Measurements from ENCODE around the gene STOML1.

The STOML1 gene

DNA sequence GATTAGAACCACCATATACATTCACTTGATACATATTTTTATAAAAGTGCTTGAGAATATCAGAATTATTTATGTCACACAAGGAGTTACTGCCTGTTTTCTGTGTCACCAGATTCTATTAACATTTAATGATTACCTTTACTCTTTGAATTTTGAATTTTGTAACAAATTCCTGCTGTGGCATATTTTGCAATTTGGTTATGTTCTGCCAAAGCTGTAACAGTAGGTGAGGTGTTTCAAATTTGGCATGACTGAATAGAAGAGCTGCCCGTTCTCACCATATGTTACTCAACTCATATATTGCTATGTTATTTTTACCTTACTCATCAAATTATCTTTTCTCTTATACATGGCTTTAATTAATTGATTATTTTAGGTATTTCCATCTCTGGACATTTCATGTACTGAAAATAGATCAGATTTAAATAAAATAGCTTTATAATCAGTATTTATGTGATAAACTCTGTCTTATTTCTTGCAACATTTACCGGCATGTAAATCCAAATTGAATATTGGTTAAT, 21.3 kb upstream of the STOML1 start:
- no peak for DNase-seq

GRCh38 chr15:74011610-74012009, 19.5 kb upstream of the STOML1 start:
- no peak for DNase-seq

DNA sequence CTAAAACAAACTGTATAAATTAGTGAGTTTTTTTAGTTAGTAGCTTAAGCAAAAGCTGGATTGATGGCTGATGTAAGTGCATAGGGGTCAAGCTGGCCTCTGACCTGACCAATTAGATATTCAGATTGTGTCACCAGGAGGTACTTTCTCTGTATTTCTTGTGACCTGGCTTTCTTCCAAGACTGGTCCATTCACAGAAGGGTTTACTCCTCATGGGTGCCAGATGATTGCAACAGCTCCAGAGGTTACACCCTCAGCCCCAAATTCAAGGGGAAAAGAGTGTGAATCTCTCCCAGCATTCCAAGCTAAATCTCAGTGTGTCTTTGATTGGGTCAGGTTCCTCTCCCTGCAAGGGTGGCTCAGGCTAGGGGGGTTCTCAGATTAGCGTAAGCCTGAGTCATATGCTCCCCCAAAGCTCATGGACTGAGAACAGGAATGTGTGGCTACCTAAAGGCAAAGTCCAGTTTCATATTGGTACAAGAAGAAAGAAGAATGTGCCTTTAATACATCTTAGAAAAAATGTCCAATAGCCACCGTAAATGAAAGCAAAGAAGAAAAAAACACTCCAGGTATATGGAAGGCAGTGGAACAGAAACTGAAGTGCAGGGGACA, 18.9 kb upstream of the STOML1 start:
- DNase-seq, result peak; percentile 41

DNA sequence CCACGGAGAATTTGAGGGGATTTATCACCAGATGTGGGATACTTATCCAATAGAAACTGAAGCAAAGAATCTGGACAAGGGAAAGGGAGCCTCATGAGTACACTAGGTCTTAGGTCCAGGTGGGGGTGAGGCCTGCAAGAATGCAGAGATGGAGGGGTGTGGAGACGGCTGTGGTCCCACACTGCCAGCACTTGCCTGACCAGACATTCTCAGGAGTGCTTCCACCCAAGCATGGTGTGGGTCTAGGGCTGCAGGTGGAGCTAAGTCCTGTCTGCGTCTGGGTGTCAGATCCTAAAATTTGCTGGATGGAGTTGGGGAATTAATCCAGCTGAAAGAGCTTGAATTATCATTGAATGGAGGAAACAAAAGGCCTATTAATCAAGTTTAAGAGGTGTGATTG, 16.8 kb upstream of the STOML1 start:
- DNase-seq, result no peak

GRCh38 chr15:74007820-74008371, 15.8 kb upstream of the STOML1 start:
- DNase-seq, result no peak

DNA sequence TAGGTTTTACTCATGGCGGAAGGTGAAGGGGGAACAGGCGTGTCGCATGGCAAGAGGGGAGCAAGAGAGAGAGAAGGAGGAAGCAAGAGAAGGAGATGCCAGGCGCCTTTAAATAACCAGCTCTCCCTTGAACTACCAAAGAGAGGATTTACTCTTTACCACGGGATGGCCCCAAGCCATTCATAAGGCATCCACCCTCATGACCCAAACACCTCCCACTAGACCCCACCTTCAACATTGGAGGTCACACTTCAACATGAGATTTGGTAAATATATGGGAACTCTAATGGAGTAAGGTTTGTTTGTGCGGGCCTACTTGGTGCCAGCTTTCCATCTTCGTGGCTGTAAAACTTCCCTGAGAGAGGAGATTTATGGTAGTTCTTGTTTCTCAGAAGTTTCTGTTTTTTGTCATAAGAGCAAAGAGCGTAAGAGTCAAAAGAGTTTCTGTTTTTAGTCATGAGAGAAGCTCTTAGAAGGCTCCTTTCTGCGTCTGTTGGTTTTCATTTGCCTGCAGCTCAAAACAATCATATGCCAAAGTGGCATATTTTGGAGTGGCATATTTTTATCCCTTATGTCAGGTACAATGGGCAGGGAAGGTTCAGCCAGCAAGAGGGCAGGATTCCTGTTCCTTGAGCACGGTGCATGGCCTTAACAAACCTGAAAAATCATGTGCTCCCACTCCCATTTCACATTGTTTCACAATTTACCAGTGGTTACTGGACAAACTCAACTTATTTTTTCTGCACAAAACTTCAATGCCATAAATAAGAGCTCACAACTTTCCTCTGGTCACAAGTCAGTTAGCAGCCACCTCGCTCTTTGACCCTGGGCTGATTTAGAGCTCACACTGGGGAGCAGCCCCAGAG, 14.9 kb upstream of the STOML1 start:
- DNase-seq, result no peak

- no peak for DNase-seq
Observed at GRCh38 chr15:73997986-73998385, 5.9 kb upstream of the STOML1 start.

GRCh38 chr15:73996939-73997338, 4.8 kb upstream of the STOML1 start:
- peak; percentile 71 for DNase-seq

DNA sequence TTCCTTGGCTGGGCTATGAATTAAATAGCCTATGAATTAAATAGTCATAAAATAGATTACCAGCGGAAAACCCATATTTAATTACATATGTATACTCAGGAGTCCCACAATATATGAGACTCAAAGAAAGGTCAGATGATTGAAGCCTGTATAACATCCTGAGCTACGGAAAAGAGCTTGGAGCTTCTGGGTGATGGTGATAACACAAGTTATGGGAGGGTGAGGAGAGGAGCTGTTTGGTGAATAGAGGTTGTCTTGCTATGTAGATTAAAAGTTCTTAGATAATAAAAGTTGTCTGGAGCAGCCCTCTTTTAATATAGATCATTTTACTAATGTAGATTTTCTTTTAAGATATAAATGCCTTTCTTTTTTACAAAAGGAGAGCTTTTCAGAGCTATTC, 4.2 kb upstream of the STOML1 start:
- DNase-seq, result peak; percentile 82

DNA sequence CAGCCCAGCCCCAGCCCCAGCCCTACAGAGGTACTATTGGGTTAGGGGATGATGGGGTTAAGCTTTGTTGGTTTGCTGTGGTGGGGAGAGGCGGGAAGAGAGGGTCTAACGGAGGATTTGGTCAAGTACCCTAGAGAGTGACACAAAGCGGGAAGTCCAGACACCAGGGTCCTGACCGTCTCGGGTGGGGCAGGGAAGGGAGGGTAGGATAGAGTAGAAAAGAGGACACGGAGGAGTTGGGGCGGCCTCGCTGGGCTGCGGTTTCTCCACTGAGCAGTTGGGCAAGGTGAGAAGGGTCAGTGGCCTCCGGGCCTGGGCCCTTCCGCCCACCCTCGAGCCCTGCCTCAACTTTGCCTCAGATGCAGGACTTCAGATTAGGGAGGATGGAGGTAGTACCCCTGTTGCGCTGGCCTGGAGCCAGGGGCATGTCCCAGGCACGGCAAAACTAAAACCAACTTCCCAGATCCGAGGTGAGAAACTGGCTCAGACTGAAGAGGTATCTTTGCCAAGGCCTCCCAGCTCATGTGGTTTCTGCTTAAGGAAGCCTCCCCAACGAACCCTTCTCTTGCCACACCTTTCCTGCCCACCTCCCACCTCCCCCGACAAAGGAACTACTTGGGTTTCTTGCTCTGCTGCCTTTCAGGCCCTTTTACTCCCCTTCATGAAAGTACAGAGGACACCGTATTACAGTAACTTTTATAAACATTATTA, 3.0 kb upstream of the STOML1 start:
- peak; percentile 55 for DNase-seq

GRCh38 chr15:73994413-73994883, 2.4 kb upstream of the STOML1 start, which contains the start of gene PML:
TSS of gene PML (plus strand) at chr15:73994716. CDS start at chr15:73994813, 97 bp downstream.
- DNase-seq, result peak; percentile 98

DNA sequence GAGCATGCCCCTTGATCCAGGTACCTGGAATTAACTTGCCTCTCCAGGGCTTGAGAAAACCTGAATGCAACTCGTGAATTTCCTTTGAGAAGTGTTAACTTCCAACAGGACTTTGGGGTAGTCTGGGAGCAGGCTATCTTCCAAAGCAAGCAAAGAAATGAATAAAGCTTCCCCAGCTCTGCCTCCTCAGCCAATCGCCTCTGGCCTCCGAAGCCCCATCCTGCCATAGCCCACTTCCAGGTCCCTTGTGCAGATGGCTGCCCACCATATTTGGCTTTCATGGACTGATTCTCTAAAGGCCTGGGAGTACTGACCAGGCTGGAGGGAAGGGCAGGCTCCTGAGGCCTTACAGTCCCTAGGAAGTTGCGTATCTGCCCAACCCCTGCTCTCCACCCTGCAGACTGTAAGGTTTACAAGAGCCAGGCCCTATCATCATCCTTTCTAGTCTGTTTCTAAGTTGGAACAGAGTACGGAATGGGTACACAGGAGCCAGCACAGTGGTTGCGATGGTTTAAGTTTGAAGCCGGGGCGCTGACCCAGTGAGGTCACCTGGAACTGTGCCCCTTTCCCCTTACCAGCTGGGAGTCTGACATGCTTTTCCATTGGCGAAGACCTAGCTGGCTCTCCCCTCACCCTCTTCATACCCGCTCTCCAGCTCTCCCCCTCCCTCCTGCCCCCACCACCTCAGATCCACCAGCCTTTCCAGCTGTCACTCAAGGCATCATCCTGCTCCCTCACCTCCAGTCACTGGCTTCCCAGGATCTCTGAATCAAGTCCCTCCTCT, 1.3 kb upstream of the STOML1 start:
- DNase-seq, result no peak

DNA sequence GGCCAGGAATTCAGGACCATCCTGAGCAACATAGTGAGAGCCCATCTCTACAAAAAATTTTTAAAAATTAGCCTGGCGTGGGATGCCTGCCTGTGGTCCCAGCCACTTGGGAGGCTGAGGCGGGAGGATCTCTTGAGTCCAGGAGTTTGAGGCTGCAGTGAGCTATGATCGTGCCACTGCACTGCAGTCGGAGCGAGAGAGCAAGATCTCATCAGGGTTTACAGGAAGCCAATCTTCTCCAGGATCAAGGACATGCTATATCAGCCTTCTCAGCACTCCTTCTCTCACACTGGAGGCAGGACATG, 451 bp upstream of the STOML1 start:
- peak; percentile 41 for DNase-seq

GRCh38 chr15:73991260-73991659, 835 bp downstream of the STOML1 start:
- no peak for DNase-seq

DNA sequence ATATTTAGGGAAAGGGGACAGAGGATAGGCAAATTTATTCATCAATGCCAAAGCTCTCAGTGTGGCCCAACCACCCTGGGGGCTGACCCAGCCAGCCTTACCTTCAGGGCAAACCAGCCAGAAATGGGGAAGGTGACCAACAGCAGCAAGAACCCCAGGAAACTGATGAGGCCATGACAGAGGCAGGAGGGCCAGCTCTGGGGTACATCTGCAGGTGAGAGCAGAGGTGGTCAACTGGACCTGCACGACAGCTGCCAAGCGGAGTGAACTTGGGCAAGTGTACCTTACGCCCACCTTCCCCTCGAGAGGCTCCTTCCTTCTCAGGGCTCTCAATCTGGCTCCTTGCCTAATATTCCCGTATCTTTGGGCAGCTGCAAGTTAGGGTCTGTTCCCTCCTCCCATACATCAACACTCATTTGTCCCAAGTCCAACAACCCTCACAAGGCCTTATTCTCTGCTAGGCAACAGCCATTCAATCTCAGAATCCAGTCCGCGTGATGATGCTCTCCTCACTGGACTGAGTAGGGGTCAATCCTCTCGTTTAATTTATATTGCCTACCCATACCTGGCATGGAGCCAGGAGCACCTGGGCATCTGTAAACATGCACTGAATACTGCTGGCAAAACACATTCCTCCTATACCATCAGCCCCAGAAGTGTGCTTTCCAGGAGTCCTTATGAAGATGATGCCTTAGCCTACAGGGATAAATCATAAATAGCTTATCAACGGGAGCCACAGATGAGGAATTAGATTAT, 1.7 kb downstream of the STOML1 start:
- DNase-seq, result no peak

DNA sequence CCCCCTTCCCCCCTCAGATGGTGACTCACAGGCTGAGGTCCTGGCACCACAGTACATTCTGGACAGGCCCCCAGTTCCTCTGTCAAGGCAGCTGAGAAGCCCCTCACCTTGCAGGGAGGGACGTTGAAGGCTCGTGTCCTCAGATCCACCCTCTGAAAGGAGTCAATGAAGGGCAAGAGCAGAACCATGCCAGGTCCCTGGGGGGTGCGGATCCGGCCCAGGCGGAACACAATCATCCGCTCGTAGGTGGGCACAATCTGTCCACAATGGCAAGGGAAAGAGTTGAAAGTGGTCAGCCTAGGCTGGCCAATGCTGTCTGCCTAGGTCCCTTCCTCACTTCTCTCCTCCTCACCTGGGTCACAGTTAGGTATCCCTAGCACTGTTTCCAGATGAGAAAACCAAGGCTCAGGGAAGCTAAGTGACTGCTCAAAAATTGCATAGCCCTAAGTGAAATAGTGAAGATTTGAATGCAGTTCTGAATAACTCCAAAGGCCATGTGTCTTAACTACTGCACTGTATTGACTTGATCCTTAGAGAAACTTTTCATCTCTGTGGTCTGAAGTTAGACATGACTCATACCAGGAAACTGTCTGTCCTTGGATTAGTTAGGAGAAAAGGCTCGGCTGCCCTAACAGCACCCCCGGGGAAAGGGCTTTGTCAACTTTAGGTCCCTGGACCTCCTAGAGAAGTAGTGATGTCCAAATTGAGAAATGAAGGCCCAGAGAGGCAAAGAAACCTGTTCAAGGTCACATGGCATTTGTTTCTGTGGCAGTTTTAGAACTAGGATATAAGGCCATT, 2.9 kb downstream of the STOML1 start:
- no peak for DNase-seq

DNA sequence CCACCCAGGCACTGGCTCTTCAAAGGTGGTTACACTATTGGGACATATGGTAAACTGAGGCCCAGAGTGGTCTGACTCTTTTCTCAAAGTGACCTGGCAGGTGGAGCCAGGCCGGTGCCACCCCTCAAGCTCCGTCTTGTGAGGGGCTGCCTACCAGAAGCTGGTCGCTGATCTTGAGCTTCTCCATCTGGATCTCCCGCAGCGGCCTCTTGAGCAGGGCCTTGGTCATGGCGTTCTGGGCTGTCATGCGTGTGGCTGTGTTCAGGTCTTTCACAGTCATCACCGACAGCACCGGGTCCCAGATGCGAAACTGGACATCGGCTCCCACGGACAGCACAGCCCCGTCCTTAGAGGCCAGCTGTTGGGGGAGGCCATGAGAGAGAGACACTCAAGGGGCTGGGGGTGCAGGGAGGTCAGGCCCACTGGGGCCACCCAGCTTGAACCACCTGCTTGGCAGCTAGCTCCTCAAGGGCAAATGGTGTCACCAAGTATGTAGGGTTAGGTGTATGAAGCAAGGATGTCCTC, 3.6 kb downstream of the STOML1 start:
- no peak for DNase-seq

- DNase-seq, result no peak
Observed at GRCh38 chr15:73987681-73988444, 4.2 kb downstream of the STOML1 start.

DNA sequence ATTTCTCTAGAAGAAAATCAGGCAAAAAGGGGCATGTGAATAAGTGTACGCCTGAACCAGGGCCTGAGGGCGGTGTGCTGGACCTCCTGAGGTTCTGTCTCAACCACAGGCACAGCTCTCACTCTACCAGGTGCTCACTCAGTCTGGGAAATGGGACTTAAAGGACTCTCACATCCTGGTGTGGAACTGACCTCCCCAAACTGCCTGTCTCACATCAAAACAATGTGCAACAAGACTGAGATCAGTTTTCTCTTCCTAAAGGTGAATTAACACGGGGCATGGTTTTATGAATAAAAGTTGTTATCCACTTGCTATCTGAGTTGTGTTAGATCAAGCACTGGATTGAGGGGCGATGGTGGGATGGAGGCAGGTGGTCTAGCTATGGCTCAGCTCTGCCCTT, 4.8 kb downstream of the STOML1 start:
- no peak for DNase-seq

DNA sequence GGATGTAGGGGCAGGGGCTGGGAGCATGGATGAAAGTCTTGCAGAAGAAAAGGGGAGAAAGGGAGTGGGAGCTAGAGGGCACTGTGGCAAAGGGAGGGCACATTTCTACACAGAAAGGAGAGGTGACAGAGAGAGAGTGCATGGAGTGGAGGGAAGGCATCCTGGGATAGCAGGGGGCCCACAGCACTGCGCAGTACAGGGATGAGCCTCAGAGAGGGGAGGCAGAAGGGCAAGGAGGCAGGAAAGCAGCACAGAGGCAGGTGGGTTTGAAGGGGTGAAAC, 5.4 kb downstream of the STOML1 start:
- DNase-seq, result no peak
